Cerebellar nuclear complex (tissue), 1 donor: Measurements from ENCODE around the gene CYTH3.
"Not testable (repeated sequence)": the region's sequence is repeated elsewhere in the genome, so short reads cannot be mapped to it uniquely, and the experiment has no call there.

Experiments
- DNase-seq, 2 experiments: peaks; one replicate each; lab custom pipeline; 2025; lab: John Stamatoyannopoulos, UW

The CYTH3 gene

GRCh38 chr7:6283391-6284054, 11.1 kb upstream of the CYTH3 start:
- not testable (repeated sequence) for DNase-seq

DNA sequence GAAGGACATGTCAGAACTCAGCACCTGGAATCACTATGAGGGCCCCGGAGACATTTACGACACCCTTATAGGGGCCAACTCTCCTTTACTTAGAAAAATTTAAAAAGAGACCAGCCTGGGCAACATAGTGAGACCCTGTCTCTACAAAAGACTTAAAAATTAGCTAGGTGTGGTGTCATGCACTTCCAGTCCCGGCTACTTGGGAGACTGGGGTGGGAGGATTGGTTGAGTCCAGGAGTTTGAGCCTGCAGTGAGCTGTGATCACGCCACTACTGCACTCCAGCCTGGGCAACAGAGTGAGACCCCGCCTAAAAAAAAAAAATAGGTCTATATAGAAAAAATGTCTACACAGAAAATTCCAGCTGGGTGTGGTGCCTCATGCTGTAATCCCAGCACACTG, 7.5 kb upstream of the CYTH3 start:
- DNase-seq, result no peak

DNA sequence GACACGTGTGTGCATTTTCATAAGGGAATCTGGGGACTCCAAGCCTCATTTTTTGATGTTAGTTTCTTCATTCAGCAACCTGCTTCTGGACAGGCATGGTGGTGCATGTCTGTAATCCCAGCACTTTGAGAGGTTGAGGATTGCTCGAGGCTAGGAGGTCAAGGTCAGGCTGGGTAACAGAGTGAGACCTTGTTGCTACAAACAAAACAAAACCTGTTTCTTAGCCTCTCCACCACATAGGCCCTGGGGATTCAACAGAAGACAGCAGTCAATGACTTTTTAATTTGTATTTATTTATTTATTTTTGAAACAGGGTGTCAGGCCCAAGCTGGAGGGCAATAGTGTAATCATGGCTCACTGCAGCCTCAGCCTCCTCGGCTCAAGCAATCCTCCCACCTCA, 6.9 kb upstream of the CYTH3 start:
- DNase-seq, result no peak

GRCh38 chr7:6278749-6279310, 6.4 kb upstream of the CYTH3 start:
- no peak for DNase-seq

- DNase-seq, result no peak
Measured at GRCh38 chr7:6277476-6277875, 5.1 kb upstream of the CYTH3 start.

DNA sequence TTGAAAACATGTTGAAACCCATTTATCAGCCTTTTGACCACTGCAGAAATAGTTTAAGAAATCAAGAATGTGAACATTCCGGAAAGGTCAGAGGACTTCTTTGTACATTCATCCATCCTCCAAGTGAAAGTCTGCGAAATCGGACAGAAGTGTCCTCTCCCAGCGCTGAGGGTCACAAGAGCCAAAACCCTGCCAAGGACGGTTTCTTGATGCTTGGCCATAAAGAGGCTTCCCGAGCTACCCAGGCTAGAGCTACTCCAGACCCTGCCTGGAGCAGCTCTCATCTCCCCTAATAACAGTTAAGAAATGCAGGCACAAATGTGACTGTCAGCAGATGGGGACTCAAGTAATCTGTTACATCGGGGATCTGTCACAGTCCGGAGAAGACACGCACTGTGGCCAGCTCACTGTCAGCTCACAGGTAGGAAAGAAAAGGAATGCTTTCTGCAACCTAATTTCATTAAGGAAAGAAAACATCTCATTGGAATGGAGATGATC, 4.5 kb upstream of the CYTH3 start:
- DNase-seq, result no peak

GRCh38 chr7:6274743-6275142, 2.3 kb upstream of the CYTH3 start:
- no peak for DNase-seq

DNA sequence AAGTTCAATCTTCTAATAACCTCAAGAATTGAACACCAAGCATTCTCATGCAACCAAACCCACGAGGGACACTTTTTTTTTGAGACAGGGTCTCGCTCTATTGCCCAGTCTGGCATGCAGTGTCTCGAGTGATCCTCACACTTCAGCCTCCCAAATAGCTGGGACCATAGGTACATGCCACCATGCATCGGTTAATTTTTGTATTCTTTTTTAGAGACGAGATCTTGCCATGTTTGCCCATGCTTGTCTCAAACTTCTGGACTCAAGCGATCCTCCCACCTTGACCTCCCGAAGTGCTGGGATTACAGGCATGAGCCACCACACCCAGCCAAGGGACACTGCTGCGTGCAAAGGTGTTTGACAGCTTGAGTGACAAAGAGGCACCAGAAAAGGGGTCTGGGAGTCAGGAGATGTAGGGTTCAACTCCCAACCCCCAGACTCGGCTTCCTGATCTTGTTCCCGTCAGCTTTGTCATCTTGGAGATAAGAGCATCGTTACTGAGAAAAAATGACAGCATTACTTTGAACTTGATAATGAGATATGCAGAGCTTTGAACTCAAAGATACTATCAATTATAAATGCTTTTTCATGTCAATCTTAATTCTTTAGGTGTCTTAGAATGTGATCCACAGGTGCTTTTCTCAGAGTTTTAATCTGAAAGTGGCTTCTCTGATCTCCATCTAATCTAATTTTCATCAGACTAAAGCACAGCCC, 1.6 kb upstream of the CYTH3 start:
- no peak for DNase-seq

- no peak for DNase-seq
Measured at GRCh38 chr7:6273380-6273837, 985 bp upstream of the CYTH3 start.

GRCh38 chr7:6271694-6272440, 557 bp downstream of the CYTH3 start:
- no peak for DNase-seq

DNA sequence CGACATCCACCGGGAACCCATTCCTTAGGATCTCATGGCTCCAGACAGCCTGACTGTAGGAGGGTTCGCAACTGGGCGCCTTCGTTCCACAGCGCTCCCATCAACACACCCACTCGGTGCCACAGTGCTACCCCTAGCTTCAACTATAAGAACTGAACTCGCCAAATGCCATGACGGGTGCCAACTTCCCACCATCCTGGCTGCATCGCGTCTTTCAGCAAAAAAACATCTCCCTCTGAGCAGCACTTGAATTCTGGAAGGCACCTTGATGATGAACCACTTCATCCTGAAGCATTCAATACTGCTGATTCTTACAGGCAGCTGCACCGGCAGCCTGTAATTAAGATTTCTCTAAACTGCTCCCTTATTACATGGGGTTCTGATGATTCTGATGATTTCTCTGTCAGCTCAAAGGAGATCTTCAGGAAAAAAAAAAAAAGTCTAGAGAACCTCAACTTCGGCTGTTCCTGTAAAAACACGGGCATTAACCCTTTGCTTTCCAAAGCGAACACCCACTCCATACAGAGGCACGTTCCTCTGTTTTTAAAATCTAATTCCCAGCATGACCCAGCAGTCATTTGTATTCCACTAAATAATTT, 1.3 kb downstream of the CYTH3 start:
- peak in 1 of 2 experiments; percentile 37 for DNase-seq

GRCh38 chr7:6269527-6269926, 2.9 kb downstream of the CYTH3 start:
- DNase-seq, result no peak

GRCh38 chr7:6268907-6269306, 3.5 kb downstream of the CYTH3 start:
- no peak for DNase-seq

DNA sequence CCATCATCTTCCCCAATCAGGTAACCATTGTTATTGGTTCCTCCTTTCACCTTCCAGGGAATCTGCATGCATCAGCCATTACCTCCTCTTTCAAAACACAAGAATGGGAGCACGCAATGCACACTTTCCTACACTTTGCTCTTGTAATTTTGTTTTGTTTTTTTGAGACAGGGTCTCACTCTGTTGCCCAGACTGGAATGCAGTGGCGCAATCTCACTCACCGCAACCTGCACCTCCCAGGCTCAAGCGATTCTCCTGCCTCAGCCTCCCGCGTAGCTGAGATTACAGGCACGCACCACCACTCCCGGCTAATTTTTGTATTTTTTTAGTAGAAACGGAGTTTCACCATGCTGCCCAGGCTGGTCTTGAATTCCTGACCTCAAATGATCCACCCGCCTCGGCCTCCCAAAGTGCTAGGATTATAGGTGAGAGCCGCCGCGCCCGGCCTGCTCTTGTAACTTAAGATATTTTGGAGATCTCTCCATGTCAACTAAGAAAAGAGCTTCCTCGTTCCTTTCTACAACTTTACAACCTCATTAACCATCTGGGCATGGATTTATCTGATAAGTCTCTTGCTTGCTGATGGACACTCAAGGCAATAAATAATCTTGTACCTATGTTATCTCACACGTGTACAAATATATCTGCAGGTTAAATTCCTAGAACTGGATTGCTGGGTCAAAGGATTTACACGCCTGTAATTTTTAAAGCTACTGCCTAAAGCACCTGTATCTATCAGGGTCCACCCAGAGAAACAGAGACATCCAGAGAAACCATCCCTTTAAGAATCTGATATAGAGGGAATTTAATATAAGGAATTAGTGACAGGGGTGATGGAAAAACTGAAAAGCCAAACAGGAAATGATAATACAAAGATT, 4.2 kb downstream of the CYTH3 start:
- DNase-seq, result no peak

- no peak for DNase-seq
Measured at GRCh38 chr7:6266699-6267098, 5.7 kb downstream of the CYTH3 start.

DNA sequence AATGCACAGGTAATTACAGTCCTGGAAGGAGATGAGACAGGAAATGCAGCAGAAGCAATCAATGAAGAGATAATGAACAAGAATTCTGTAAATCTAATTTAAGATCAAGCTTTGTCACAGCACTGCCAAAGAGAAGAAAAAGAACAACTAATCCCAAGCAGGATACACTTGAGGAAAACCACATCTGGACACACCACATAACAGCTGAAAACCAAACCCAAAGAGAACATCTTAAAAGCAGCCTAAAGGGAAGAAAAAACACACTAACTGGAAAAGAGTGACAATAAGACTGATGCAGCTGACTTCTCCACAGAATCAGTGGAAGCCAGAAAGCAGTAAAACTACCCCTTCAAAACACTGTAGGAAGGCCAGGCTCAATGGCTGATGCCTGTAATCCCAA, 10.2 kb downstream of the CYTH3 start:
- DNase-seq, result no peak

- DNase-seq, result no peak
Measured at GRCh38 chr7:6261699-6262098, 10.7 kb downstream of the CYTH3 start.

GRCh38 chr7:6260291-6261187, 11.9 kb downstream of the CYTH3 start:
- DNase-seq, result no peak

DNA sequence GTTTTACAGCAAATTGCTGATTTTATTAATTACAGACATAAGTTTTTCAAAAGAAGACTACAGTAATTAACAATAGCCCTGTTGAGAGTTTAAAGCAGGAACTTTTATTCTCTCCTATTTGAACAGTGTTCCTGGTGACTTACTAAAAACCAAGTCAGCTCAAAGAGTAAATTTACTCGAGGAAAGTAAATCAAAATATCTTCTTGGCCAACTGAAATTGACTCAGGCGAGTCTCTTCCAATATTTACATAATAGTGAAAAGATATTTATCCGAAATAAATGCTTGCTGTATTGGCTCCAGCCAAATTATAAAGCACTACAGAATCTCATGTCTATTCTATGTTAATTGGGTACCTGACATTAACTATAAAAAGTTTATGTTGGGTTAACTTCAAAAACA, 13.2 kb downstream of the CYTH3 start:
- no peak for DNase-seq
